ENCODE results near the gene SLCO3A1. TPM values are rescaled to one million over a fixed set of nuclear protein-coding genes. Genes with fewer than 3 reads are reported as not detected.
A peak's percentile ranks its signal among the peaks of the same experiment; 100 is the strongest.

Gene SLCO3A1
- total and polyA plus RNA-seq, 12 donors: 33.9 to 57.2 (median 46.4) TPM

DNA sequence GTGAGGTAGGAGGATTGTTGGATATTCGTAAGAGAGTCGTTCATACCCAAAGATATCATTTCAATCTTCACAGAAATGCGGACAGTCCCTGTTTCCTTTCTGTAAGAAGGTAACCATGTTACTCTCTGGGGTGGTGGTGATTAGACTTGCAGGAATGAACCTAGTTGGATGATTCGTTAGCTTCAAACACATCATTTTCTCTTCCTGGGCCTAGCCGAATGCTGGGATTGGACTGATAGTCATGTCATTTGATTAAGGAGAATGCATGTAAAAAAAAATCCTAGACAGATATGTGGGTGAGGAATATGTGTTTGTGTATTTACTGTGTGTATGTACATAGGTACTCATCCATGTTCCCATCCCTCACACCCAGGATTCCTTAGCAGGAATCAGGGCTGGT is 12.4 kb downstream of the SLCO3A1 start:
- no peak for ATAC-seq
- Histone ChIP-seq H3K4me1 (peaks cover 25 to 99% (median 90%) of the 10 kb centered on the region in 9 donors), H3K27me3 (no peaks in the 10 kb centered on the region), H3K27ac (peak overlapping the region; percentile 70 to 90 (median 82)), H3K4me3 (no peak overlapping the region), H3K9me3 (no peaks in the 10 kb centered on the region), H3K36me3 (peaks cover 0 to 3% (median 0%) of the 10 kb centered on the region in 9 donors)
- TF ChIP-seq CTCF (IDR thresholded peaks at IDR 0.05): no peak
- WGBS, 2 donors: 57 to 64% methylated on average over 5 of the region's 5 CpGs
- DNase-seq: no peak
- intact Hi-C loops (cut with DNase I): loop anchor here in 4 of 10 donors (5.0 to 10.0 kb wide), 2 partner anchors 61 to 69 kb away; no protein-coding TSS in a partner anchor

GRCh38 chr15:91866371-91866905 is 12.9 kb downstream of the SLCO3A1 start:
- H3K27me3 ChIP-seq: no peaks in the 10 kb centered on the region
- peak; percentile 28 to 32 for DNase-seq
- TF ChIP-seq CTCF (IDR thresholded peaks at IDR 0.05): no peak
- intact Hi-C loops (cut with DNase I): loop anchor here in 4 of 10 donors (5.0 to 10.0 kb wide), 2 partner anchors 61 to 68 kb away; no protein-coding TSS in a partner anchor
- peak overlapping the region; percentile 70 to 90 (median 82) for H3K27ac ChIP-seq
- WGBS, 2 donors: 28 to 31% methylated on average over 6 of the region's 6 CpGs
- peaks cover 25 to 98% (median 93%) of the 10 kb centered on the region in 9 donors for H3K4me1 ChIP-seq
- peak; percentile 26 to 70 (median 55) for ATAC-seq
- no peaks in the 10 kb centered on the region for H3K36me3 ChIP-seq
- peak overlapping the region in 3 of 10 donors; percentile 1 to 18 (median 4) for H3K4me3 ChIP-seq
- no peaks in the 10 kb centered on the region for H3K9me3 ChIP-seq

DNA sequence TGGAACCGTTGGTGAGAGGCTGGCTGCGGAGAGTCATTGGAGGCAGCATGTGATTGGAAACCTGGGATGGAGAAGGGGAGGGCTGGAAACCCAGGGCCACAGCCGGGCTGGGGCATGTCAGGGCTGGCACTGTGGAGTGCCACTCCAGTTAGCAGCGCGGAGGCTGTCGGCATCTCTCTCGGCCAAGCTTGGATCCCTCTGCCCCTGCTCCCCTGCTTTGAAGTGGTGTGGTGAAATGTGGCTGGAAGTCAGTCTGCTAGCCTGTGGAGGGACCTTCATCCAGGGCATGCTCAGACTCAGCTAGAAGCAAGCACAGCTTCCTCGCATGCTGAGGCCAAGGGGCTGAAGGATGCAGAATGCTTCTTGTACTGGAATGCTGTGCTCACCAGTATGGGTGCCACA is 13.5 kb downstream of the SLCO3A1 start:
- DNase-seq (peak; percentile 66 to 67), ATAC-seq (peak; percentile 72 to 93 (median 82))
- intact Hi-C loops (cut with DNase I): loop anchor here in 4 of 10 donors (5.0 to 10.0 kb wide), 2 partner anchors 60 to 68 kb away; no protein-coding TSS in a partner anchor
- no peaks in the 10 kb centered on the region for H3K36me3 ChIP-seq
- peaks cover 25 to 95% (median 88%) of the 10 kb centered on the region in 9 donors for H3K4me1 ChIP-seq
- no peak for TF ChIP-seq CTCF (IDR thresholded peaks at IDR 0.05)
- peak overlapping the region in 4 of 10 donors; percentile 1 to 18 (median 7) for H3K4me3 ChIP-seq
- peak overlapping the region; percentile 70 to 90 (median 82) for H3K27ac ChIP-seq
- no peaks in the 10 kb centered on the region for H3K9me3 ChIP-seq
- 29 to 32% methylated on average over 8 of the region's 8 CpGs for WGBS, 2 donors
- H3K27me3 ChIP-seq: no peaks in the 10 kb centered on the region

GRCh38 chr15:91867581-91868026 is 14.1 kb downstream of the SLCO3A1 start:
- intact Hi-C loops (cut with DNase I): loop anchor here in 4 of 10 donors (5.0 to 10.0 kb wide), 2 partner anchors 60 to 67 kb away; no protein-coding TSS in a partner anchor
- peak; percentile 75 to 92 (median 86) for ATAC-seq
- peak overlapping the region; percentile 67 to 90 (median 80) for H3K27ac ChIP-seq
- no peaks in the 10 kb centered on the region for H3K27me3 ChIP-seq
- H3K9me3 ChIP-seq: no peaks in the 10 kb centered on the region
- 17 to 27% methylated on average over 8 of the region's 8 CpGs for WGBS, 2 donors
- H3K4me3 ChIP-seq: peak overlapping the region in 5 of 10 donors; percentile 3 to 19 (median 10)
- DNase-seq: peak; percentile 72 to 86
- no peak for TF ChIP-seq CTCF (IDR thresholded peaks at IDR 0.05)
- no peaks in the 10 kb centered on the region for H3K36me3 ChIP-seq
- H3K4me1 ChIP-seq: peaks cover 25 to 94% (median 82%) of the 10 kb centered on the region in 9 donors

Data from heart right ventricle (tissue), 16 donors.